Measurements from ENCODE around the gene GPR84. TPM values are rescaled to one million over a fixed set of nuclear protein-coding genes. Genes with fewer than 3 reads are reported as not detected.

Gene GPR84
- total and polyA plus RNA-seq, 2 experiments from 2014 or later: not detected

DNA sequence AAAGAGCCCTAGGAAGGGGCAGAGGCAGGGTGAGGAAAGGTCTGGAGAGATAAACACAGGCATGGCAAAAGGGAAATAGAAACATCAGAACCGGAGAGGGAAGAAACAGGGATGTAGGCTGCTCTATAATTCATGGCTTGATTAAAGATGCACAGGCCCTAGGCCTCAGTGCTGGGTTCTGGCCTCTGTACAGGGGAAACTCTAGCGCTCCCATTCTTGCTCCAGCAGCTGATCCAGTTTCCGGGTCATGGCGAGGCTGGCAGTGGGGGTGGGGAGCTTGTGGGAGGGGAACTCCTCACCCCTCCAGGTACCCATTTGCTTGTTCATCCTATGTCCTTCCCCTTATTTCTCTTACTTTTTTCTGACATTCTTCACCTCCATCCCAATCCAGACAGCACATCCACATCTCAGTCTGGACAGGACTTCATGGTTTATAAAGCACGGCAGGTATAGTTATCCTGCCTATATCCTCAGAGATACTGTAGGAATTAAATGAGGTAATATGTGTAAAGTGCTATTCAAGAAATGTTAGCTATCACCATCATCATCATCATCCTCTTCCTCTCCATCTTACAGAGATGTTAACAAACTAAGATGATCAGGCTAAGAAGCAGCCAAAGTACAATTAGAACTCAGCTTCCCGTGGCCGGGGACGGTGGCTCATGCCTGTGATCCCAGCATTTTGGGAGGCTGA is 8.0 kb upstream of the GPR84 start (continued):
- TF ChIP-seq ETS1 (IDR thresholded peaks at IDR 0.05) (no peak), EZH2 (IDR thresholded peaks at IDR 0.05; ENCODE audit: low read depth, unreplicated experiment) (no peak), POLR2AphosphoS5 (IDR thresholded peaks at IDR 0.05; ENCODE audit: low read depth) (no peak), NANOG (IDR thresholded peaks at IDR 0.05; ENCODE audit: borderline replicate concordance) (no peak), CTCF (conservative IDR thresholded peaks at IDR 0.05; ENCODE audit: low read depth in 2 of 2) (no peak), CREB1 (CRISPR knock-in tag; IDR thresholded peaks at IDR 0.05; ENCODE audit: low read depth) (no peak), ZNF114 (CRISPR knock-in tag; IDR thresholded peaks at IDR 0.05) (no peak)

DNA sequence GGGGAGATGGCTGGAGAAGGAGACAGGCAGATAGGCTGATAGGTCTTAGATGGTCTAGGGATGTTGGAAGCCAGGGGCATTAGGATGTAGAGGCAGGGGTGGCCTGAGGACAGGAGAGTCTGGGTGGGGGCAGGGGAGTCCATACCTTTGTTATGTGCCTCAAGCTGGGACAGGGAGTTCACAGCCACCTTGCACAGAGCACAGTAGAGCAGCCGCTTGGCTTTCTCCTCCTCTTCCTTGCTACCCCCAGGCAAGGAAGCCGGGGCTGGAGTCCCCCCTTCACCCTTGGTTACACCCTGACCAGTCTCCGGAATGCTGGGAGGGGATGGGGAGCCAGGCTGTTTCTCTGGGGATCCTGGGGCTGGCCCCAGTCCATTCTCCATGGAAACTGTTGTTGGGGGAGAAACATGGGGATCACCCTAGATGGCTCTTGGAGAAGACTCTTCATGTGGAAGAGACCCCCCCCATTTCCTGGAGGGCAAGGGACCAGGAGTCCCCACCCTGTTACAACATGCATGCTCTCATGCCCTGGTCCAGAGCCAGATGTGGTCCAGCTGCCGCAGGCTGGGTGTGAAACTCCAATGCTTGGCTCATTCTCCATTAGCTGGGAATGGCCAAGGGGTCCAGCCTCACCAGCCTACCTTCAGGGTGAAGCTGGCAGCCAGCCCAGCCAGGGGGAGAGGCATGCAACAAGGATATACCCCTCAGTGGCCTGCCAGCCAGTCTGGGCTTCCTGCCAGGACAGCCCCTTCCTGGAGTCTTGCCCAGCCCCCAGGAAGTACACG is 7.2 kb upstream of the GPR84 start:
- no peak for DNase-seq (ENCODE audit: low spot score)
- no peaks in the 10 kb centered on the region for H3K79me2 ChIP-seq (replicated peaks; ENCODE audit: insufficient read depth)
- no peaks in the 10 kb centered on the region; the same call in 1 of the 2 replicates for H4K20me1 ChIP-seq (replicated peaks; ENCODE audit: insufficient read depth)
- TF ChIP-seq CREB1 (CRISPR knock-in tag; IDR thresholded peaks at IDR 0.05; ENCODE audit: low read depth) (no peak), STAT1 (IDR thresholded peaks at IDR 0.05; ENCODE audit: unreplicated experiment) (no peak)
- TF ChIP-seq, protein P1, sequence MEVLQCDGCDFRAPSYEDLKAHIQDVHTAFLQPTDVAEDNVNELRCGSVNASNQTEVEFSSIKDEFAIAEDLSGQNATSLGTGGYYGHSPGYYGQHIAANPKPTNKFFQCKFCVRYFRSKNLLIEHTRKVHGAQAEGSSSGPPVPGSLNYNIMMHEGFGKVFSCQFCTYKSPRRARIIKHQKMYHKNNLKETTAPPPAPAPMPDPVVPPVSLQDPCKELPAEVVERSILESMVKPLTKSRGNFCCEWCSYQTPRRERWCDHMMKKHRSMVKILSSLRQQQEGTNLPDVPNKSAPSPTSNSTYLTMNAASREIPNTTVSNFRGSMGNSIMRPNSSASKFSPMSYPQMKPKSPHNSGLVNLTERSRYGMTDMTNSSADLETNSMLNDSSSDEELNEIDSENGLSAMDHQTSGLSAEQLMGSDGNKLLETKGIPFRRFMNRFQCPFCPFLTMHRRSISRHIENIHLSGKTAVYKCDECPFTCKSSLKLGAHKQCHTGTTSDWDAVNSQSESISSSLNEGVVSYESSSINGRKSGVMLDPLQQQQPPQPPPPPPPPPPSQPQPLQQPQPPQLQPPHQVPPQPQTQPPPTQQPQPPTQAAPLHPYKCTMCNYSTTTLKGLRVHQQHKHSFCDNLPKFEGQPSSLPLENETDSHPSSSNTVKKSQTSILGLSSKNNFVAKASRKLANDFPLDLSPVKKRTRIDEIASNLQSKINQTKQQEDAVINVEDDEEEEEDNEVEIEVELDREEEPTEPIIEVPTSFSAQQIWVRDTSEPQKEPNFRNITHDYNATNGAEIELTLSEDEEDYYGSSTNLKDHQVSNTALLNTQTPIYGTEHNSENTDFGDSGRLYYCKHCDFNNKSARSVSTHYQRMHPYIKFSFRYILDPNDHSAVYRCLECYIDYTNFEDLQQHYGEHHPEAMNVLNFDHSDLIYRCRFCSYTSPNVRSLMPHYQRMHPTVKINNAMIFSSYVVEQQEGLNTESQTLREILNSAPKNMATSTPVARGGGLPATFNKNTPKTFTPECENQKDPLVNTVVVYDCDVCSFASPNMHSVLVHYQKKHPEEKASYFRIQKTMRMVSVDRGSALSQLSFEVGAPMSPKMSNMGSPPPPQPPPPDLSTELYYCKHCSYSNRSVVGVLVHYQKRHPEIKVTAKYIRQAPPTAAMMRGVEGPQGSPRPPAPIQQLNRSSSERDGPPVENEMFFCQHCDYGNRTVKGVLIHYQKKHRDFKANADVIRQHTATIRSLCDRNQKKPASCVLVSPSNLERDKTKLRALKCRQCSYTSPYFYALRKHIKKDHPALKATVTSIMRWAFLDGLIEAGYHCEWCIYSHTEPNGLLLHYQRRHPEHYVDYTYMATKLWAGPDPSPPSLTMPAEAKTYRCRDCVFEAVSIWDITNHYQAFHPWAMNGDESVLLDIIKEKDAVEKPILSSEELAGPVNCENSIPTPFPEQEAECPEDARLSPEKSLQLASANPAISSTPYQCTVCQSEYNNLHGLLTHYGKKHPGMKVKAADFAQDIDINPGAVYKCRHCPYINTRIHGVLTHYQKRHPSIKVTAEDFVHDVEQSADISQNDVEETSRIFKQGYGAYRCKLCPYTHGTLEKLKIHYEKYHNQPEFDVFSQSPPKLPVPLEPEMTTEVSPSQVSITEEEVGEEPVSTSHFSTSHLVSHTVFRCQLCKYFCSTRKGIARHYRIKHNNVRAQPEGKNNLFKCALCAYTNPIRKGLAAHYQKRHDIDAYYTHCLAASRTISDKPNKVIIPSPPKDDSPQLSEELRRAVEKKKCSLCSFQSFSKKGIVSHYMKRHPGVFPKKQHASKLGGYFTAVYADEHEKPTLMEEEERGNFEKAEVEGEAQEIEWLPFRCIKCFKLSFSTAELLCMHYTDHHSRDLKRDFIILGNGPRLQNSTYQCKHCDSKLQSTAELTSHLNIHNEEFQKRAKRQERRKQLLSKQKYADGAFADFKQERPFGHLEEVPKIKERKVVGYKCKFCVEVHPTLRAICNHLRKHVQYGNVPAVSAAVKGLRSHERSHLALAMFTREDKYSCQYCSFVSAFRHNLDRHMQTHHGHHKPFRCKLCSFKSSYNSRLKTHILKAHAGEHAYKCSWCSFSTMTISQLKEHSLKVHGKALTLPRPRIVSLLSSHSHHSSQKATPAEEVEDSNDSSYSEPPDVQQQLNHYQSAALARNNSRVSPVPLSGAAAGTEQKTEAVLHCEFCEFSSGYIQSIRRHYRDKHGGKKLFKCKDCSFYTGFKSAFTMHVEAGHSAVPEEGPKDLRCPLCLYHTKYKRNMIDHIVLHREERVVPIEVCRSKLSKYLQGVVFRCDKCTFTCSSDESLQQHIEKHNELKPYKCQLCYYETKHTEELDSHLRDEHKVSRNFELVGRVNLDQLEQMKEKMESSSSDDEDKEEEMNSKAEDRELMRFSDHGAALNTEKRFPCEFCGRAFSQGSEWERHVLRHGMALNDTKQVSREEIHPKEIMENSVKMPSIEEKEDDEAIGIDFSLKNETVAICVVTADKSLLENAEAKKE (CRISPR knock-in tag; IDR thresholded peaks at IDR 0.05): no peak
- TF ChIP-seq, protein P2, sequence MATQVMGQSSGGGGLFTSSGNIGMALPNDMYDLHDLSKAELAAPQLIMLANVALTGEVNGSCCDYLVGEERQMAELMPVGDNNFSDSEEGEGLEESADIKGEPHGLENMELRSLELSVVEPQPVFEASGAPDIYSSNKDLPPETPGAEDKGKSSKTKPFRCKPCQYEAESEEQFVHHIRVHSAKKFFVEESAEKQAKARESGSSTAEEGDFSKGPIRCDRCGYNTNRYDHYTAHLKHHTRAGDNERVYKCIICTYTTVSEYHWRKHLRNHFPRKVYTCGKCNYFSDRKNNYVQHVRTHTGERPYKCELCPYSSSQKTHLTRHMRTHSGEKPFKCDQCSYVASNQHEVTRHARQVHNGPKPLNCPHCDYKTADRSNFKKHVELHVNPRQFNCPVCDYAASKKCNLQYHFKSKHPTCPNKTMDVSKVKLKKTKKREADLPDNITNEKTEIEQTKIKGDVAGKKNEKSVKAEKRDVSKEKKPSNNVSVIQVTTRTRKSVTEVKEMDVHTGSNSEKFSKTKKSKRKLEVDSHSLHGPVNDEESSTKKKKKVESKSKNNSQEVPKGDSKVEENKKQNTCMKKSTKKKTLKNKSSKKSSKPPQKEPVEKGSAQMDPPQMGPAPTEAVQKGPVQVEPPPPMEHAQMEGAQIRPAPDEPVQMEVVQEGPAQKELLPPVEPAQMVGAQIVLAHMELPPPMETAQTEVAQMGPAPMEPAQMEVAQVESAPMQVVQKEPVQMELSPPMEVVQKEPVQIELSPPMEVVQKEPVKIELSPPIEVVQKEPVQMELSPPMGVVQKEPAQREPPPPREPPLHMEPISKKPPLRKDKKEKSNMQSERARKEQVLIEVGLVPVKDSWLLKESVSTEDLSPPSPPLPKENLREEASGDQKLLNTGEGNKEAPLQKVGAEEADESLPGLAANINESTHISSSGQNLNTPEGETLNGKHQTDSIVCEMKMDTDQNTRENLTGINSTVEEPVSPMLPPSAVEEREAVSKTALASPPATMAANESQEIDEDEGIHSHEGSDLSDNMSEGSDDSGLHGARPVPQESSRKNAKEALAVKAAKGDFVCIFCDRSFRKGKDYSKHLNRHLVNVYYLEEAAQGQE (IDR thresholded peaks at IDR 0.05; ENCODE audit: unreplicated experiment): no peak

More for the DNA sequence above, 7.2 kb upstream of the GPR84 start:
- no peaks in the 10 kb centered on the region for H3K9me3 Mint-ChIP-seq
- Histone ChIP-seq H3K4me1 (ENCODE audit: insufficient read depth) (peaks cover 14% of the 10 kb centered on the region), H3K27ac (ENCODE audit: low read depth) (no peak overlapping the region), H2AFZ (no peak overlapping the region), H3K4me3 (no peak overlapping the region), H3K27me3 (ENCODE audit: insufficient read depth) (peaks cover 36% of the 10 kb centered on the region), H3K36me3 (ENCODE audit: insufficient read depth) (no peaks in the 10 kb centered on the region), H3F3A (replicated peaks; ENCODE audit: low read depth) (peaks cover 4% of the 10 kb centered on the region), H3K9me2 (ENCODE audit: insufficient read depth) (no peaks in the 10 kb centered on the region), H3K4me2 (no peak overlapping the region)
- peaks cover 32% of the 10 kb centered on the region for H3K4me1 Mint-ChIP-seq
- H3K27me3 Mint-ChIP-seq (ENCODE audit: insufficient read depth, low read depth, poor library complexity): peaks cover 24% of the 10 kb centered on the region
- no peak overlapping the region; the same call in 2 of the 3 replicates for H3K4me3 Mint-ChIP-seq
- ATAC-seq: no peak
- H3K27ac Mint-ChIP-seq: no peak overlapping the region
- H3K36me3 Mint-ChIP-seq (ENCODE audit: low read depth): peaks cover 17% of the 10 kb centered on the region
